ENCODE measurements around the gene SMARCAL1. TPM values are rescaled to one million over a fixed set of nuclear protein-coding genes. Genes with fewer than 3 reads are reported as not detected.

SMARCAL1 gene
- total RNA-seq, 1 experiment from 2014 or later = 25.4 TPM

- intact Hi-C loops (cut with micrococcal nuclease; ENCODE audit: unreplicated experiment) = no loop called here
- H3K9me3 Mint-ChIP-seq (ENCODE audit: low read depth, unreplicated experiment) = no peaks in the 10 kb centered on the region
- CTCF ChIA-PET = interaction anchor here (0.6 kb wide), 1 partner anchor 1030 kb away, joined by 4 read pairs; no protein-coding TSS in a partner anchor
- TF ChIP-seq CTCF (IDR thresholded peaks at IDR 0.05; ENCODE audit: unreplicated experiment) = no peak
- H3K36me3 Mint-ChIP-seq (ENCODE audit: insufficient read depth, unreplicated experiment) = no peaks in the 10 kb centered on the region
- no TSS peak for BruUV-seq (replicated peaks)
- no peaks in the 10 kb centered on the region for H3K4me1 Mint-ChIP-seq (ENCODE audit: low read depth, unreplicated experiment)
- DNase-seq = no peak
- no peak overlapping the region for H3K27ac Mint-ChIP-seq (ENCODE audit: unreplicated experiment)
- no peaks in the 10 kb centered on the region for H3K27me3 Mint-ChIP-seq (ENCODE audit: unreplicated experiment)
- no peak overlapping the region for H3K4me3 Mint-ChIP-seq (ENCODE audit: low read depth, unreplicated experiment)
These were observed 114.7 kb downstream of the SMARCAL1 start for GRCh38 chr2:216526939-216527338.

- intact Hi-C loops (cut with micrococcal nuclease; ENCODE audit: unreplicated experiment) = no loop called here
- no peaks in the 10 kb centered on the region for H3K4me1 Mint-ChIP-seq (ENCODE audit: low read depth, unreplicated experiment)
- CTCF ChIA-PET = no interaction called here
- no peak for DNase-seq
- no peak for TF ChIP-seq CTCF (IDR thresholded peaks at IDR 0.05; ENCODE audit: unreplicated experiment)
- H3K4me3 Mint-ChIP-seq (ENCODE audit: low read depth, unreplicated experiment) = no peak overlapping the region
- no peaks in the 10 kb centered on the region for H3K27me3 Mint-ChIP-seq (ENCODE audit: unreplicated experiment)
- H3K36me3 Mint-ChIP-seq (ENCODE audit: insufficient read depth, unreplicated experiment) = no peaks in the 10 kb centered on the region
- H3K27ac Mint-ChIP-seq (ENCODE audit: unreplicated experiment) = no peak overlapping the region
- H3K9me3 Mint-ChIP-seq (ENCODE audit: low read depth, unreplicated experiment) = no peaks in the 10 kb centered on the region
- no TSS peak for BruUV-seq (replicated peaks)
These were observed 115.3 kb downstream of the SMARCAL1 start for GRCh38 chr2:216527600-216527999.

- DNase-seq = no peak
- no TSS peak for BruUV-seq (replicated peaks)
- H3K36me3 Mint-ChIP-seq (ENCODE audit: insufficient read depth, unreplicated experiment) = no peaks in the 10 kb centered on the region
- H3K27me3 Mint-ChIP-seq (ENCODE audit: unreplicated experiment) = no peaks in the 10 kb centered on the region
- H3K4me1 Mint-ChIP-seq (ENCODE audit: low read depth, unreplicated experiment) = peaks cover 6% of the 10 kb centered on the region
- H3K4me3 Mint-ChIP-seq (ENCODE audit: low read depth, unreplicated experiment) = no peak overlapping the region
- H3K9me3 Mint-ChIP-seq (ENCODE audit: low read depth, unreplicated experiment) = no peaks in the 10 kb centered on the region
- CTCF ChIA-PET = interaction anchor here (0.7 kb wide), 1 partner anchor 928 kb away, joined by 5 read pairs; no protein-coding TSS in a partner anchor
- no peak overlapping the region for H3K27ac Mint-ChIP-seq (ENCODE audit: unreplicated experiment)
- TF ChIP-seq CTCF (IDR thresholded peaks at IDR 0.05; ENCODE audit: unreplicated experiment) = no peak
- intact Hi-C loops (cut with micrococcal nuclease; ENCODE audit: unreplicated experiment) = no loop called here
These were observed 120.3 kb downstream of the SMARCAL1 start for GRCh38 chr2:216532562-216532961.

Other genes with a start within 250 kb of the SMARCAL1 start
- 0.37 and 0.54 TPM in 2 replicates for gene MARCHF4, start 40.0 kb upstream of the SMARCAL1 start, total RNA-seq (2022)
- gene RPL37A, start 86.4 kb downstream of the SMARCAL1 start, total RNA-seq (2022) = 1,797 and 1,889 TPM in 2 replicates
- gene IGFBP2, start 220.9 kb downstream of the SMARCAL1 start, total RNA-seq (2022) = 164 and 175 TPM in 2 replicates

All from Calu3 (cell line).